ENCODE measurements around the gene ARAP1. TPM values are rescaled to one million over a fixed set of nuclear protein-coding genes. Genes with fewer than 3 reads are reported as not detected.

Gene ARAP1
- total and polyA plus RNA-seq, 2 of the 8 experiments (the other 6 are each of a cell fraction or from before 2014, with no cell fraction given): 25.7 to 61.6 TPM

- Histone ChIP-seq H3K56ac (replicated peaks; ENCODE audit: insufficient read length, low read depth, low read length) (no peak overlapping the region), H4K91ac (replicated peaks; ENCODE audit: insufficient read length, low read length) (no peak overlapping the region), H3K14ac (ENCODE audit: insufficient read length) (no peak overlapping the region), H3K4me2 (ENCODE audit: insufficient read depth in 1 of 2, low read depth in 2 of 2, low read length in 2 of 2) (no peak overlapping the region), H3K36me3 (ENCODE audit: control insufficient read depth in 2 of 4, insufficient read depth in 4 of 4, low read length in 3 of 4) (no peaks in the 10 kb centered on the region), H2BK15ac (ENCODE audit: low read length) (no peak overlapping the region), H3K79me1 (ENCODE audit: low read depth, low read length) (peaks cover 15% of the 10 kb centered on the region; the same call in 1 of the 2 replicates), H2BK20ac (ENCODE audit: low read length) (no peak overlapping the region), H3K27ac (ENCODE audit: low read depth, low read length) (no peak overlapping the region), H3K23me2 (ENCODE audit: low read depth, low read length) (no peaks in the 10 kb centered on the region), H4K8ac (ENCODE audit: extremely low read depth, insufficient read depth, low read length) (no peak overlapping the region), H3K4ac (replicated peaks; ENCODE audit: insufficient read length, low read depth, low read length) (no peak overlapping the region), H2BK12ac (ENCODE audit: low read depth, low read length) (no peak overlapping the region), H3K9ac (replicated peaks in 1 of 4; ENCODE audit: extremely low read depth in 1 of 4, low read depth in 3 of 4, low read length in 3 of 4) (no peak overlapping the region; a peak in 1 of 7 replicates), H3K18ac (ENCODE audit: extremely low read depth, low read length) (no peak overlapping the region), H2AFZ (ENCODE audit: low read length) (no peak overlapping the region), H2BK120ac (replicated peaks; ENCODE audit: low read depth, low read length) (no peak overlapping the region), H3K27me3 (replicated peaks in 1 of 4; ENCODE audit: control insufficient read depth in 3 of 4, extremely low read depth in 1 of 4, insufficient read depth in 3 of 4, low read length in 3 of 4) (no peaks in the 10 kb centered on the region), H3K4me3 (ENCODE audit: extremely low read depth in 1 of 4, insufficient read depth in 2 of 4, low read depth in 3 of 4, low read length in 4 of 4) (no peak overlapping the region), H2AK5ac (ENCODE audit: low read depth, low read length) (no peak overlapping the region), H3K4me1 (replicated peaks in 1 of 4; ENCODE audit: control insufficient read depth in 3 of 4, insufficient read depth in 4 of 4, low read length in 3 of 4) (peaks cover 0 to 14% (median 6%) of the 10 kb centered on the region in 4 experiments; a peak in 6 of 7 replicates), H4K5ac (ENCODE audit: insufficient read length, low read depth, low read length) (no peak overlapping the region), H4K20me1 (replicated peaks in 1 of 2; ENCODE audit: control insufficient read depth in 1 of 2, insufficient read depth in 2 of 2, low read length in 2 of 2) (peaks cover 6 to 23% of the 10 kb centered on the region in 2 experiments), H3K23ac (ENCODE audit: insufficient read length) (no peak overlapping the region), H3K9me3 (ENCODE audit: insufficient read depth in 2 of 2, low read depth in 1 of 2, low read length in 1 of 2) (no peaks in the 10 kb centered on the region), H2BK5ac (ENCODE audit: low read depth, low read length) (no peak overlapping the region), H3K79me2 (ENCODE audit: control insufficient read depth in 1 of 2, insufficient read depth in 2 of 2, low read length in 2 of 2) (peaks cover 0 to 11% of the 10 kb centered on the region in 2 experiments; a peak in 1 of 4 replicates)
- WGBS, 2 experiments (ENCODE audit: extremely low coverage in 1 of 2, insufficient coverage in 1 of 2, insufficient read length in 1 of 2, insufficient replicate concordance in 2 of 2, low coverage in 1 of 2, low lambda C conversion rate in 2 of 2, missing lambda C conversion rate in 1 of 2): 81% methylated on average over 7 of the region's 7 CpGs; no CpG with 5 or more reads in 1 of the 2 experiments
- TF ChIP-seq SP4 (IDR thresholded peaks at IDR 0.05; ENCODE audit: low read length): no peak
- no peak for TF ChIP-seq RNF2 (IDR thresholded peaks at IDR 0.05; ENCODE audit: borderline replicate concordance, low read depth, low read length, missing control alignments, poor library complexity, severe bottlenecking)
- TF ChIP-seq KDM4A (IDR thresholded peaks at IDR 0.05; ENCODE audit: low read depth, low read length, severe bottlenecking): no peak
- no peak for DNase-seq (ENCODE audit: low read depth in 1 of 2, low spot score in 2 of 2)
- POLR2A ChIA-PET (ENCODE audit: partially characterized antibody): interaction anchor here (0.8 to 1.7 kb wide), 2 partner anchors 9 to 10 kb away, joined by 4 to 7 read pairs; no protein-coding TSS in a partner anchor
- CTCF ChIA-PET (ENCODE audit: partially characterized antibody): interaction anchor here (0.7 to 3.1 kb wide), 15 partner anchors 9 to 573 kb away, joined by 3 to 9 read pairs (median 5); partner anchors contain the start of gene STARD10
- no peak for FAIRE-seq
Observed at GRCh38 chr11:72716290-72716689, 35.9 kb downstream of the ARAP1 start.

Measured in H1 (cell line).